SK-N-SH (cell line): ENCODE results near the gene TSPAN16. TPM values are rescaled to one million over a fixed set of nuclear protein-coding genes. Genes with fewer than 3 reads are reported as not detected.

Experiments
- CTCF ChIA-PET: fragments of 300-600, 350-600 bp; formaldehyde crosslinking; extraction: SDS; loops from one replicate; lab custom pipeline; 2021; lab: Yijun Ruan, JAX
- POLR2A ChIA-PET: fragments of 350-600 bp; sonication (Branson Sonifier 250); formaldehyde crosslinking; extraction: SDS; loops from one replicate; lab custom pipeline; 2020; ENCODE audit warnings: antibody characterized with exemption, inconsistent platforms; lab: Yijun Ruan, JAX
- DNase-seq: peaks from one replicate; pipeline ENCODE4 v3.0.0; 2012
- H2AFZ ChIP-seq: fragments of 200-600 bp; sonication (generic); 2 replicates; pipeline ENCODE4 v1.8.1; 2016; ENCODE audit warnings: antibody characterized with exemption, mild to moderate bottlenecking, low read depth
- H3F3A ChIP-seq: fragments of 200-600 bp; sonication (generic); replicated peaks from 2 replicates; pipeline ENCODE3; 2016; ENCODE audit warnings: antibody characterized with exemption, mild to moderate bottlenecking; ENCODE audit not compliant: insufficient read depth
- H3K27ac ChIP-seq, 2 experiments: fragments of 200-500 bp in 1 of 2; fragments of 200-600 bp in 1 of 2; sonication (Bioruptor generic) in 1 of 2; sonication (generic), shearing (Covaris generic) in 1 of 2; 2 replicates each; pipeline versions ENCODE4 v1.5.1 to v1.6.1; 2014 to 2016; ENCODE audit warnings: low read depth in 2 of 2, inconsistent platforms in 1 of 2, low read length in 1 of 2, mild to moderate bottlenecking in 1 of 2, mixed read lengths in 1 of 2
- H3K27me3 ChIP-seq: fragments of 200-600 bp; sonication (generic), shearing (Covaris generic); 2 replicates; pipeline ENCODE4 v1.6.1; 2016; ENCODE audit warnings: mixed run types; ENCODE audit not compliant: insufficient read depth
- H3K36me3 ChIP-seq, 2 experiments: fragments of 200-500 bp in 1 of 2; fragments of 200-600 bp in 1 of 2; sonication (Bioruptor generic) in 1 of 2; sonication (generic) in 1 of 2; replicated peaks in 1 of 2; 2 replicates each; pipeline versions ENCODE3 to v1.5.1; 2014 to 2016; ENCODE audit warnings: low read length in 1 of 2, mild to moderate bottlenecking in 1 of 2; ENCODE audit not compliant: insufficient read depth in 2 of 2, control insufficient read depth in 1 of 2
- H3K4me1 ChIP-seq, 2 experiments: fragments of 200-500 bp in 1 of 2; fragments of 200-600 bp in 1 of 2; sonication (Bioruptor generic) in 1 of 2; sonication (generic), shearing (Covaris generic) in 1 of 2; 2 replicates each; pipeline versions ENCODE4 v1.5.1 to v1.6.1; 2014 to 2016; ENCODE audit warnings: low read depth in 1 of 2, low read length in 1 of 2, mixed run types in 1 of 2; ENCODE audit not compliant: insufficient read depth in 2 of 2, control insufficient read depth in 1 of 2
- H3K4me2 ChIP-seq: fragments of 200-600 bp; sonication (generic), shearing (Covaris generic); 2 replicates; pipeline ENCODE4 v1.6.1; 2017; ENCODE audit warnings: mixed run types
- H3K4me3 ChIP-seq, 2 experiments: fragments of 200-500 bp in 1 of 2; fragments of 200-600 bp in 1 of 2; sonication (Bioruptor generic) in 1 of 2; sonication (generic), shearing (Covaris generic) in 1 of 2; 2 replicates each; pipeline versions ENCODE4 v1.5.1 to v1.8.1; 2014 to 2016; ENCODE audit warnings: low read depth in 2 of 2, inconsistent platforms in 1 of 2, low read length in 1 of 2, mild to moderate bottlenecking in 1 of 2, mixed read lengths in 1 of 2, moderate library complexity in 1 of 2
- H3K79me2 ChIP-seq: fragments of 200-600 bp; sonication (generic); 2 replicates; pipeline ENCODE4 v1.8.1; 2017; ENCODE audit warnings: mild to moderate bottlenecking; ENCODE audit not compliant: insufficient read depth
- H3K9ac ChIP-seq: fragments of 200-600 bp; sonication (generic); 2 replicates; pipeline ENCODE4 v1.6.1; 2017; ENCODE audit warnings: mixed run types
- H3K9me2 ChIP-seq: fragments of 200-600 bp; sonication (generic); 2 replicates; pipeline ENCODE4 v1.6.1; 2017; ENCODE audit warnings: mixed run types
- H3K9me3 ChIP-seq: fragments of 200-600 bp; sonication (generic); 2 replicates; pipeline ENCODE4 v1.6.1; 2017; ENCODE audit warnings: mixed run types, mild to moderate bottlenecking, moderate library complexity
- H4K20me1 ChIP-seq: fragments of 200-600 bp; sonication (generic); 2 replicates; pipeline ENCODE4 v1.6.1; 2017; ENCODE audit warnings: mild to moderate bottlenecking, mixed run types; ENCODE audit not compliant: insufficient read depth
- CHD2 ChIP-seq: fragments of 150-350 bp; IDR thresholded peaks from 2 replicates; pipeline ENCODE4 v1.6.1; 2018; ENCODE audit warnings: low read length; ENCODE audit not compliant: partially characterized antibody
- CTCF ChIP-seq: fragments of 200-600 bp; sonication (generic); IDR thresholded peaks from 2 replicates; pipeline ENCODE4 v1.6.1; 2017; ENCODE audit warnings: antibody characterized with exemption, mild to moderate bottlenecking, moderate library complexity
- ELF1 ChIP-seq: IDR thresholded peaks from 2 replicates; pipeline ENCODE4 v1.4.0; 2012
- EP300 ChIP-seq, 2 experiments: IDR thresholded peaks; 2 replicates each; pipeline versions ENCODE4 v1.4.0 to v1.6.1; 2012; ENCODE audit warnings: borderline replicate concordance in 1 of 2, low read depth in 1 of 2, low read length in 1 of 2
- EZH2phosphoT487 ChIP-seq: fragments of 200-600 bp; sonication (generic); IDR thresholded peaks from 2 replicates; pipeline ENCODE4 v1.6.1; 2017; ENCODE audit warnings: low read depth, mixed run types, mild to moderate bottlenecking, antibody characterized with exemption, moderate library complexity, borderline replicate concordance
- FOSL2 ChIP-seq: IDR thresholded peaks from 2 replicates; pipeline ENCODE4 v1.4.0; 2012; ENCODE audit warnings: low read depth, mild to moderate bottlenecking, moderate library complexity, borderline replicate concordance
- FOXJ3 ChIP-seq: sonication (generic); formaldehyde crosslinking; IDR thresholded peaks from 2 replicates; pipeline ENCODE4 v1.5.1; 2020; ENCODE audit warnings: mild to moderate bottlenecking, missing genetic modification reagents
- FOXM1 ChIP-seq: IDR thresholded peaks from 2 replicates; pipeline ENCODE4 v1.4.0; 2012; ENCODE audit warnings: low read depth, mild to moderate bottlenecking
- GABPA ChIP-seq: IDR thresholded peaks from 2 replicates; pipeline ENCODE4 v1.4.0; 2012; ENCODE audit warnings: low read depth, mild to moderate bottlenecking
- IRF3 ChIP-seq: fragments of 150-350 bp; IDR thresholded peaks from 2 replicates; pipeline ENCODE4 v1.6.1; 2016; ENCODE audit warnings: mild to moderate bottlenecking, low read depth, low read length
- JUND ChIP-seq: IDR thresholded peaks from 2 replicates; pipeline ENCODE4 v1.4.0; 2012
- MAX ChIP-seq: IDR thresholded peaks from 2 replicates; pipeline ENCODE4 v1.4.0; 2012; ENCODE audit warnings: low read depth
- MEF2A ChIP-seq: IDR thresholded peaks from 2 replicates; pipeline ENCODE4 v1.4.0; 2012; ENCODE audit warnings: low read depth, borderline replicate concordance
- POLR2AphosphoS5 ChIP-seq: IDR thresholded peaks from 2 replicates; pipeline ENCODE4 v1.6.1; 2012; ENCODE audit warnings: low read depth, low read length
- RAD21 ChIP-seq: IDR thresholded peaks from 2 replicates; pipeline ENCODE4 v1.6.1; 2012; ENCODE audit warnings: mild to moderate bottlenecking, low read length
- RCOR1 ChIP-seq: fragments of 150-350 bp; IDR thresholded peaks from 2 replicates; pipeline ENCODE4 v1.6.1; 2017; ENCODE audit warnings: antibody characterized with exemption, low read length
- SIN3A ChIP-seq: IDR thresholded peaks from 2 replicates; pipeline ENCODE4 v1.6.1; 2012; ENCODE audit warnings: low read depth, mild to moderate bottlenecking, low read length, moderate library complexity, borderline replicate concordance
- SMC3 ChIP-seq: IDR thresholded peaks from 2 replicates; pipeline ENCODE4 v1.6.1; 2012; ENCODE audit warnings: low read depth, low read length, improper control_type of control experiment
- TEAD4 ChIP-seq: IDR thresholded peaks from 2 replicates; pipeline ENCODE4 v1.4.0; 2012; ENCODE audit warnings: mild to moderate bottlenecking, borderline replicate concordance; ENCODE audit not compliant: insufficient read depth
- USF2 ChIP-seq: fragments of 150-350 bp; IDR thresholded peaks from 2 replicates; pipeline ENCODE4 v1.6.1; 2017; ENCODE audit warnings: antibody characterized with exemption, low read length, low read depth, borderline replicate concordance
- WGBS: methylation state at CpG from one replicate; pipeline ENCODE4 v1.1.6; 2017; ENCODE audit warnings: low lambda C conversion rate; 5-methylcytosine and 5-hydroxymethylcytosine counted together
- polyA plus RNA-seq, 3 experiments: library from polyadenylated mRNA; depleted of rRNA; stranded (reverse); fragments of >200 nt; gene quantifications; 2 replicates each; pipeline ENCODE4 v1.2.3, GENCODE V29; 2012

The TSPAN16 gene
- polyA plus RNA-seq, 1 of the 3 experiments (the other 2 are of a cell fraction), result not detected

GRCh38 chr19:11286312-11286974 is 9.5 kb upstream of the TSPAN16 start (continued):
- TF ChIP-seq CTCF, result no peak
- TF ChIP-seq, all 33 proteins: peak for 0

- peak; percentile 49 for DNase-seq
- TF ChIP-seq SMC3 (peak; percentile 23), MEF2A (no peak), POLR2AphosphoS5 (no peak), CTCF (peak; percentile 61), USF2 (no peak), RAD21 (peak; percentile 49), FOSL2 (no peak)
- Histone ChIP-seq H3K9me2 (no peaks in the 10 kb centered on the region), H3K79me2 (no peaks in the 10 kb centered on the region), H4K20me1 (no peaks in the 10 kb centered on the region), H3K4me1 (no peaks in the 10 kb centered on the region), H3K27me3 (no peaks in the 10 kb centered on the region), H3K36me3 (no peaks in the 10 kb centered on the region), H3K4me2 (no peak overlapping the region), H3K9ac (no peak overlapping the region), H2AFZ (no peak overlapping the region), H3K9me3 (no peaks in the 10 kb centered on the region), H3K27ac (no peak overlapping the region), H3F3A (no peaks in the 10 kb centered on the region), H3K4me3 (no peak overlapping the region)
- ChIA-PET POLR2A (no interaction called here), CTCF (no interaction called here)
- WGBS, result 89% methylated on average over 7 of the region's 7 CpGs
Observed at GRCh38 chr19:11288349-11288748, 7.6 kb upstream of the TSPAN16 start.

GRCh38 chr19:11290256-11290655 is 5.7 kb upstream of the TSPAN16 start:
- CTCF ChIA-PET, result interaction anchor here (0.6 to 3.8 kb wide), 5 partner anchors 91 to 192 kb away, joined by 3 to 22 read pairs (median 5); no protein-coding TSS in a partner anchor
- POLR2A ChIA-PET, result interaction anchor here (0.6 to 0.9 kb wide), 2 partner anchors 37 to 84 kb away, joined by 3 read pairs; partner anchors contain the start of gene SWSAP1
- no peaks in the 10 kb centered on the region for H3K9me3 ChIP-seq
- H3F3A ChIP-seq, result no peaks in the 10 kb centered on the region
- H3K9ac ChIP-seq, result no peak overlapping the region
- DNase-seq, result no peak
- no peak overlapping the region for H3K4me3 ChIP-seq
- H3K4me2 ChIP-seq, result no peak overlapping the region
- no peaks in the 10 kb centered on the region for H3K9me2 ChIP-seq
- peaks cover 0 to 3% of the 10 kb centered on the region in 2 experiments; a peak in 1 of 4 replicates for H3K4me1 ChIP-seq
- H3K27ac ChIP-seq, result no peak overlapping the region
- no peaks in the 10 kb centered on the region for H3K79me2 ChIP-seq
- no peaks in the 10 kb centered on the region for H3K27me3 ChIP-seq
- 79% methylated on average over 4 of the region's 4 CpGs for WGBS
- no peaks in the 10 kb centered on the region for H3K36me3 ChIP-seq
- no peak overlapping the region for H2AFZ ChIP-seq
- no peaks in the 10 kb centered on the region for H4K20me1 ChIP-seq
- TF ChIP-seq MAX (no peak), SMC3 (no peak), IRF3 (no peak), EP300 (IDR thresholded peaks at IDR 0.05; ENCODE audit: borderline replicate concordance in 1 of 2, low read depth in 1 of 2, low read length in 1 of 2) (no peak), TEAD4 (no peak), FOXM1 (no peak), ELF1 (no peak), SIN3A (no peak), GABPA (no peak), JUND (no peak), RCOR1 (no peak), CHD2 (no peak), FOXJ3 (CRISPR knock-in tag) (no peak), EZH2phosphoT487 (no peak)
